Nephron (organoid): ENCODE measurements around the gene SOD3.

Source experiments
- H3K27ac Mint-ChIP-seq, 3 experiments: 2 replicates each; pipeline ENCODE4 v1.8.0; 2020; ENCODE audit warnings: mixed read lengths in 3 of 3, mild to moderate bottlenecking in 2 of 3, moderate library complexity in 1 of 3
- H3K27me3 Mint-ChIP-seq: 2 replicates; pipeline ENCODE4 v1.8.0; 2021; ENCODE audit warnings: low read depth, mild to moderate bottlenecking, moderate library complexity, mixed read lengths
- H3K36me3 Mint-ChIP-seq: 2 replicates; pipeline ENCODE4 v1.8.0; 2020; ENCODE audit warnings: low read depth, mixed read lengths
- H3K4me1 Mint-ChIP-seq: 2 replicates; pipeline ENCODE4 v1.8.0; 2020; ENCODE audit warnings: mixed read lengths
- H3K4me3 Mint-ChIP-seq, 3 experiments: 2 replicates each; pipeline ENCODE4 v1.8.0; 2020; ENCODE audit warnings: mild to moderate bottlenecking in 3 of 3, mixed read lengths in 3 of 3, moderate library complexity in 2 of 3
- H3K9me3 Mint-ChIP-seq: 2 replicates; pipeline ENCODE4 v1.8.0; 2020; ENCODE audit warnings: mixed read lengths
- CTCF ChIP-seq, 3 experiments: fragments of 200-600 bp; sonication (generic); IDR thresholded peaks; one replicate each; pipeline ENCODE4 v1.5.0; 2021; ENCODE audit warnings: antibody characterized with exemption in 3 of 3; ENCODE audit not compliant: unreplicated experiment in 3 of 3

SOD3 gene

GRCh38 chr4:24806206-24806990, 11.0 kb downstream of the SOD3 start:
- Mint-ChIP-seq H3K27ac (no peak overlapping the region), H3K4me3 (no peak overlapping the region), H3K36me3 (peaks cover 22% of the 10 kb centered on the region), H3K4me1 (peaks cover 29% of the 10 kb centered on the region), H3K27me3 (peaks cover 20% of the 10 kb centered on the region), H3K9me3 (no peaks in the 10 kb centered on the region)
- no peak for TF ChIP-seq CTCF (IDR thresholded peaks at IDR 0.05; ENCODE audit: unreplicated experiment in 3 of 3)

GRCh38 chr4:24807611-24808010, 12.2 kb downstream of the SOD3 start:
- Mint-ChIP-seq H3K4me3 (no peak overlapping the region), H3K27ac (no peak overlapping the region), H3K27me3 (peaks cover 10% of the 10 kb centered on the region)

GRCh38 chr4:24808261-24808660, 12.9 kb downstream of the SOD3 start:
- H3K4me1 Mint-ChIP-seq, result peaks cover 13% of the 10 kb centered on the region
- no peak for TF ChIP-seq CTCF (IDR thresholded peaks at IDR 0.05; ENCODE audit: unreplicated experiment in 3 of 3)

More at GRCh38 chr4:24807611-24808010, 12.2 kb downstream of the SOD3 start:
- TF ChIP-seq CTCF (IDR thresholded peaks at IDR 0.05; ENCODE audit: unreplicated experiment in 3 of 3), result no peak
- Mint-ChIP-seq H3K9me3 (peaks cover 8% of the 10 kb centered on the region), H3K36me3 (peaks cover 32% of the 10 kb centered on the region), H3K4me1 (peaks cover 20% of the 10 kb centered on the region)

GRCh38 chr4:24808955-24809354, 13.6 kb downstream of the SOD3 start:
- Mint-ChIP-seq H3K9me3 (peaks cover 8% of the 10 kb centered on the region), H3K4me1 (peaks cover 6% of the 10 kb centered on the region), H3K4me3 (no peak overlapping the region), H3K36me3 (peaks cover 33% of the 10 kb centered on the region), H3K27me3 (peaks cover 4% of the 10 kb centered on the region), H3K27ac (no peak overlapping the region)
- no peak for TF ChIP-seq CTCF (IDR thresholded peaks at IDR 0.05; ENCODE audit: unreplicated experiment in 3 of 3)

More at GRCh38 chr4:24808261-24808660, 12.9 kb downstream of the SOD3 start:
- Mint-ChIP-seq H3K27me3 (peaks cover 9% of the 10 kb centered on the region), H3K36me3 (peaks cover 33% of the 10 kb centered on the region), H3K9me3 (peaks cover 8% of the 10 kb centered on the region), H3K4me3 (no peak overlapping the region), H3K27ac (no peak overlapping the region)

- Mint-ChIP-seq H3K27ac (no peak overlapping the region), H3K4me1 (peaks cover 6% of the 10 kb centered on the region), H3K4me3 (no peak overlapping the region), H3K27me3 (peaks cover 4% of the 10 kb centered on the region), H3K36me3 (peaks cover 33% of the 10 kb centered on the region), H3K9me3 (peaks cover 8% of the 10 kb centered on the region)
- no peak for TF ChIP-seq CTCF (IDR thresholded peaks at IDR 0.05; ENCODE audit: unreplicated experiment in 3 of 3)
Measured at GRCh38 chr4:24809376-24809775, 14.0 kb downstream of the SOD3 start.
